Mesenchymal stem cell (in vitro differentiated cells and primary cell): ENCODE measurements around the gene VPS33B.

Experiments used
- DNase-seq: peaks from one replicate; pipeline ENCODE4 v3.0.0-alpha.2; 2013
- H2AFZ ChIP-seq: one replicate; pipeline ENCODE4 v1.6.1; 2013; ENCODE audit warnings: low read depth, mild to moderate bottlenecking, control low read depth, inconsistent platforms, low read length, moderate library complexity
- H2AK5ac ChIP-seq: 2 replicates; pipeline ENCODE4 v1.6.1; 2013; ENCODE audit warnings: low read length, moderate library complexity, mild to moderate bottlenecking, inconsistent platforms; ENCODE audit not compliant: severe bottlenecking
- H2BK120ac ChIP-seq: one replicate; pipeline ENCODE4 v1.6.1; 2013; ENCODE audit warnings: low read depth, mild to moderate bottlenecking, inconsistent platforms, low read length, moderate library complexity
- H2BK12ac ChIP-seq, 2 experiments: one replicate each; pipeline ENCODE4 v1.6.1; 2013; ENCODE audit warnings: inconsistent platforms in 2 of 2, low read length in 2 of 2, mild to moderate bottlenecking in 2 of 2, moderate library complexity in 2 of 2, control low read depth in 1 of 2
- H2BK15ac ChIP-seq: one replicate; pipeline ENCODE4 v1.6.1; 2013; ENCODE audit warnings: mild to moderate bottlenecking, low read depth, inconsistent platforms; ENCODE audit not compliant: poor library complexity, severe bottlenecking
- H2BK5ac ChIP-seq: 2 replicates; pipeline ENCODE4 v1.6.1; 2013; ENCODE audit warnings: low read depth, mild to moderate bottlenecking, low read length, control low read depth, inconsistent platforms; ENCODE audit not compliant: poor library complexity, severe bottlenecking
- H3K14ac ChIP-seq, 2 experiments: one replicate each; pipeline ENCODE4 v1.6.1; 2013; ENCODE audit warnings: inconsistent platforms in 2 of 2, low read length in 2 of 2, control low read depth in 1 of 2, mild to moderate bottlenecking in 1 of 2, moderate library complexity in 1 of 2
- H3K18ac ChIP-seq, 2 experiments: one replicate each; pipeline ENCODE4 v1.6.1; 2013; ENCODE audit warnings: inconsistent platforms in 2 of 2, low read length in 2 of 2, control low read depth in 1 of 2, low read depth in 1 of 2, mild to moderate bottlenecking in 1 of 2
- H3K23ac ChIP-seq, 2 experiments: one replicate each; pipeline ENCODE4 v1.6.1; 2013; ENCODE audit warnings: inconsistent platforms in 2 of 2, low read length in 2 of 2, mild to moderate bottlenecking in 2 of 2, moderate library complexity in 2 of 2, control low read depth in 1 of 2
- H3K27ac ChIP-seq: 2 replicates; pipeline ENCODE4 v1.5.1; 2013; ENCODE audit warnings: mild to moderate bottlenecking, moderate library complexity, low read length, control low read depth, inconsistent platforms; ENCODE audit not compliant: poor library complexity, severe bottlenecking
- H3K27me3 ChIP-seq, 2 experiments: 2 replicates each; pipeline versions ENCODE4 v1.6.1 to v1.7.0; 2013; ENCODE audit warnings: low read length in 2 of 2, mild to moderate bottlenecking in 2 of 2, moderate library complexity in 2 of 2, control low read depth in 1 of 2, inconsistent platforms in 1 of 2; ENCODE audit not compliant: control insufficient read depth in 1 of 2, insufficient read depth in 1 of 2
- H3K36me3 ChIP-seq, 2 experiments: 2 replicates each; pipeline versions ENCODE4 v1.6.1 to v1.7.0; 2013; ENCODE audit warnings: low read length in 2 of 2, control low read depth in 1 of 2, inconsistent platforms in 1 of 2, low read depth in 1 of 2, mild to moderate bottlenecking in 1 of 2; ENCODE audit not compliant: insufficient read depth in 2 of 2, control insufficient read depth in 1 of 2
- H3K4ac ChIP-seq, 2 experiments: one replicate each; pipeline ENCODE4 v1.6.1; 2013; ENCODE audit warnings: inconsistent platforms in 2 of 2, low read length in 2 of 2, mild to moderate bottlenecking in 2 of 2, moderate library complexity in 2 of 2, control low read depth in 1 of 2, low read depth in 1 of 2
- H3K4me1 ChIP-seq: 2 replicates; pipeline ENCODE4 v1.6.1; 2013; ENCODE audit warnings: low read depth, low read length, control low read depth; ENCODE audit not compliant: control insufficient read depth, insufficient read depth
- H3K4me2 ChIP-seq: 2 replicates; pipeline ENCODE4 v1.6.1; 2013; ENCODE audit warnings: low read length, mild to moderate bottlenecking, inconsistent platforms; ENCODE audit not compliant: poor library complexity, severe bottlenecking
- H3K4me3 ChIP-seq, 2 experiments: 2 replicates each; pipeline versions ENCODE4 v1.5.1 to v1.7.0; 2013; ENCODE audit warnings: low read length in 2 of 2, mild to moderate bottlenecking in 2 of 2, control low read depth in 1 of 2, low read depth in 1 of 2; ENCODE audit not compliant: insufficient read depth in 1 of 2
- H3K79me1 ChIP-seq: replicated peaks from 2 replicates; pipeline ENCODE4 v1.6.1; 2013; ENCODE audit warnings: mild to moderate bottlenecking, control low read depth, low read length, inconsistent platforms; ENCODE audit not compliant: poor library complexity, severe bottlenecking
- H3K9ac ChIP-seq: 2 replicates; pipeline ENCODE4 v1.7.0; 2013; ENCODE audit warnings: mild to moderate bottlenecking, low read length, moderate library complexity
- H3K9me3 ChIP-seq: 2 replicates; pipeline ENCODE4 v1.7.0; 2013; ENCODE audit warnings: mild to moderate bottlenecking, low read length; ENCODE audit not compliant: control insufficient read depth
- H4K8ac ChIP-seq: one replicate; pipeline ENCODE4 v1.6.1; 2013; ENCODE audit warnings: inconsistent platforms, mild to moderate bottlenecking, low read length, moderate library complexity
- H4K91ac ChIP-seq: one replicate; pipeline ENCODE4 v1.6.1; 2013; ENCODE audit warnings: mild to moderate bottlenecking, low read length, inconsistent platforms
- WGBS: methylation state at CpG from one replicate; pipeline ENCODE4 v1.1.7; 2013; ENCODE audit warnings: mixed read lengths; 5-methylcytosine and 5-hydroxymethylcytosine counted together

Gene VPS33B

DNA sequence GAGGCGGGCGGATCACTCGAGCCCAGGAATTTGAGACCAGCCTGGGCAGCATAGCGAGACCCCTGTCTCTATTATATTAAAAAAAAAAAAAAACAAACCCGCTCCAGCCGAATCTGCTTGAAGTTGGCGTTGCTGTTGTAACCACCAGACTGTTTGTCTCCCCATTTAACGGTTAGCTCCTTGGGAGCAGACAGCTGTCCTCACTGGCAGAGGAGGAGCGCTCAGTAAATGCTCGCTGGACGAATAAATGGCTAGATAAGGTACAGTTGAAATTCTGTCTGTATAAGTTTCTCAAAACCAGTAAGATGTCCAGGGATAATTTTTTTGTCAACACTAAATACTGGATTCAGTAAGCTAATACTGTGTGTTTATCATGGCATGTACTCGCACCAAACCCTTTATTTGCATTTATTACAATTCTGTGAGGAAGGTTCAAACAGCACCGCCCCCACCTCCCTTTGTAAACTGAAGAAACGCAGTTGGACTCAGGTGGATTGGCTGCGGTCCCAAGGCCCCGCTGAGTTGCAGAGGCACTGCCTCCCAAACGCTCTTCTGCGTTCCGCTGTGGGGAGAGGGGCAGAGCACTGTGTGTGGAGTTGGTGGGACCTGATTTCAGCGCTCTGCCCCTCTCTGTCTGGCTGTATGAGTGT, 66.6 kb downstream of the VPS33B start:
- no peak overlapping the region for H2BK12ac ChIP-seq
- H4K8ac ChIP-seq: peak overlapping the region; percentile 35
- no peak overlapping the region for H2BK5ac ChIP-seq
- no peak overlapping the region for H3K27ac ChIP-seq
- H3K9me3 ChIP-seq: no peaks in the 10 kb centered on the region
- no peak overlapping the region for H4K91ac ChIP-seq
- peaks cover 21% of the 10 kb centered on the region for H3K4me1 ChIP-seq
- no peak overlapping the region for H3K23ac ChIP-seq
- no peak overlapping the region for H2BK15ac ChIP-seq
- DNase-seq: no peak
- H3K18ac ChIP-seq: no peak overlapping the region
- peak overlapping the region in 1 of 2 experiments; percentile 86 for H3K4me3 ChIP-seq
- H2BK120ac ChIP-seq: no peak overlapping the region
- H3K27me3 ChIP-seq: no peaks in the 10 kb centered on the region
- peaks cover 15% of the 10 kb centered on the region for H3K79me1 ChIP-seq
- H3K36me3 ChIP-seq: peaks cover 37 to 52% of the 10 kb centered on the region in 2 experiments
- WGBS: 82% methylated on average over 18 of the region's 20 CpGs
- no peak overlapping the region for H2AK5ac ChIP-seq
- H2AFZ ChIP-seq: no peak overlapping the region
- peak overlapping the region; percentile 96 for H3K9ac ChIP-seq
- no peak overlapping the region for H3K14ac ChIP-seq
- H3K4me2 ChIP-seq: no peak overlapping the region
- no peak overlapping the region for H3K4ac ChIP-seq

DNA sequence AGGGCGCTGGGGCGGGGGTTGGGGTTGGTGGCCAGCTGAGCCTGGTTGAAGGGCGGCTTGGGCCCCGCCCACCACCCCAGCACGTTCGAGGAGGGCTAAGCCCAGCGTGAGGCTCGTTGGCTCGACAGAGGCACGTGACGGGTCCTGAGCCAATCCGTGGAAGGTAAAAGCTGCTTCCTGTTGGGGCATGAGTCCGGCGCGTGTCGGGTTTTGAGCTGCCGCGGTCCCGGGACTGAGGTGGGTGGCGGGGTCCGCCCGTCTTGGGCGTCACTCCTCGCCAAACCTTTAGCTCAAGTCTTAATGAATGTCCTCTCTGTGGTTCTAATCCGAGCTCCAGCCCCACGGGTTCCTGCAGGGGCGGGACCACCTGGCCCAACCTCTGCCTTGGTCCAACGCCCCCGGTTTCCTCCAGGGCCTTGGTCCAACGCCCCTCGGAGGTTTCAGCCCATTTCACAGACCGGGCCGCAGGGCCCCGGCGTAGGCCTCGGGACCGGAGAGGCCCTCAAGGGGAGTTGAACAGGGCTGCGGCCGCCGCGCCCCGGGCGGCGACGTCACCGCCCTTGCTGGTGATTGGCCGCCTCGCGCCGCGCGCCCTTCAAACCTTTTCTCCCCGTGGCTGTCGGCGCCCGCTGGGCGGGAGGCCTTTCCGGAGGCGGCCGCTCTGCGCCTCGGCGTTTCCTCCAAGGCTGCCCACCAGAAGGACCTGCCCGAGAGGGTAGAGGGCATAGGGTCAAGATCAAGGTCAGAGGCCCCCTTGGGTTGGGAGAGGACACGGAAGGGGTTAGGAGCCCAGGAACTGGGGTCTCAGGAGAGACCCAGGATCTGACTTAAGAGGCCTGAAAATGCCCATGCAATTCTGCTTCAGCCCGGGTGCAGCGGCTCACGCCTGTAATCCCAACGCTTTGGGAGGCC, 67.4 kb downstream of the VPS33B start, which contains the start of gene RCCD1:
RCCD1 (plus strand) TSS at position 173 of the 912 bp plus-strand sequence. CDS start 1,851 bp downstream, outside the sequence.
- H3K4ac ChIP-seq: peak within 1 kb of the TSS; percentile 35 to 94
- H2BK5ac ChIP-seq: peak within 1 kb of the TSS; percentile 35
- H3K14ac ChIP-seq: peak within 1 kb of the TSS in 1 of 2 experiments; percentile 45
- peaks cover 17% of the 10 kb centered on the region for H3K79me1 ChIP-seq
- H2AK5ac ChIP-seq: no peak within 1 kb of the TSS
- peak within 1 kb of the TSS; percentile 79 to 98 for H3K18ac ChIP-seq
- 2% methylated on average over 67 of the region's 69 CpGs for WGBS
- peak within 1 kb of the TSS; percentile 68 for H3K27ac ChIP-seq
- peak within 1 kb of the TSS; percentile 64 for H4K91ac ChIP-seq
- no peak within 1 kb of the TSS for H2BK12ac ChIP-seq
- peak within 1 kb of the TSS; percentile 73 to 86 for H3K4me3 ChIP-seq
- peak within 1 kb of the TSS; percentile 92 for H4K8ac ChIP-seq
- peaks cover 22% of the 10 kb centered on the region for H3K4me1 ChIP-seq
- H3K4me2 ChIP-seq: peak within 1 kb of the TSS; percentile 67
- peaks cover 39 to 52% of the 10 kb centered on the region in 2 experiments for H3K36me3 ChIP-seq
- H2BK120ac ChIP-seq: no peak within 1 kb of the TSS
- no peaks in the 10 kb centered on the region for H3K27me3 ChIP-seq
- H3K9ac ChIP-seq: peak within 1 kb of the TSS; percentile 96
- peak within 1 kb of the TSS; percentile 72 for H2AFZ ChIP-seq
- H2BK15ac ChIP-seq: no peak within 1 kb of the TSS
- peak; percentile 96 for DNase-seq
- no peaks in the 10 kb centered on the region for H3K9me3 ChIP-seq
- H3K23ac ChIP-seq: no peak within 1 kb of the TSS

DNA sequence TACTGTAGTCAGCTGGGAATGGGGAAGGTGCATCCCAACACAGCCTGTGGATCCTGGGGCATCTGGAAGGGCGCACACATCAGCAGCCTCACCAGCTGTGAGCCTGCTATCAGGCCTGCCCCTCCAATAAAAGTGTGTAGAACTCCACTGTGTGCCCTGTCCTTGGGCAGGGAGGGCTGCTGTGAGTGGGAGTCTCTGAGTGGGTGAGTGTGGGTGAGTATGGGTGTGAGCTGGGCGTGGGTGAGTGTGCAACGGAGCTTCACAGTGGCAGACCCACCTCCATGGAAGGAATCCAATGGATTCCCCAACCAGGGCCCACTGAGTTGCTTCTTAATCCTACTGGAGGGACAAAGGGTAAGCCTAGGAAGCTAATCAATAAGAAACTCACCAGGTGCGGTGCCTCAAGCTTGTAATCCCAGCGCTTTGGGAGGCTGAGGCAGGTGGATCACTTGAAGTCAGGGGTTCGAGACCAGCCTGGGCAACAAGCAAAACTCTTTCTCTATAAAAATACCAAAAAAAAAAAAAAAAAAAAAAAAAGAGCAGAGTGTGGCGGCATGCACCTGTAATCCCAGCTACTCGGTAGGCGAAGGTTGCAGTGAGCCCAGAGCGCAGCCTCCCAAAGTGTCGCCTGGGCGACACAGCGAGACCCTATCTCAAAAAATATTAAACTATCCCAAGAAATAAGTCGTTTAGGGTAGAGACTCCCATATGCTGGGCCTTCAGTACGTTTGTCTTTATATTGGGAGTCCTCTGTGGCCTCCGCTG, 68.3 kb downstream of the VPS33B start:
- no peak overlapping the region for H3K18ac ChIP-seq
- H3K23ac ChIP-seq: no peak overlapping the region
- H3K79me1 ChIP-seq: peaks cover 19% of the 10 kb centered on the region
- H2BK5ac ChIP-seq: no peak overlapping the region
- H3K4ac ChIP-seq: no peak overlapping the region
- peak overlapping the region; percentile 49 for H3K4me2 ChIP-seq
- no peaks in the 10 kb centered on the region for H3K9me3 ChIP-seq
- no peak overlapping the region for H4K8ac ChIP-seq
- no peak for DNase-seq
- H2AFZ ChIP-seq: no peak overlapping the region
- H3K14ac ChIP-seq: no peak overlapping the region
- no peaks in the 10 kb centered on the region for H3K27me3 ChIP-seq
- H3K9ac ChIP-seq: peak overlapping the region; percentile 96
- peaks cover 30% of the 10 kb centered on the region for H3K4me1 ChIP-seq
- WGBS: 68% methylated on average over 8 of the region's 16 CpGs
- H3K4me3 ChIP-seq: peak overlapping the region; percentile 26 to 86
- H2BK12ac ChIP-seq: no peak overlapping the region
- H2BK15ac ChIP-seq: no peak overlapping the region
- peaks cover 47 to 56% of the 10 kb centered on the region in 2 experiments for H3K36me3 ChIP-seq
- no peak overlapping the region for H2BK120ac ChIP-seq
- H2AK5ac ChIP-seq: no peak overlapping the region
- no peak overlapping the region for H3K27ac ChIP-seq
- peak overlapping the region; percentile 48 for H4K91ac ChIP-seq
